ENCODE results near the gene PLXNA1.

Gene PLXNA1

DNA sequence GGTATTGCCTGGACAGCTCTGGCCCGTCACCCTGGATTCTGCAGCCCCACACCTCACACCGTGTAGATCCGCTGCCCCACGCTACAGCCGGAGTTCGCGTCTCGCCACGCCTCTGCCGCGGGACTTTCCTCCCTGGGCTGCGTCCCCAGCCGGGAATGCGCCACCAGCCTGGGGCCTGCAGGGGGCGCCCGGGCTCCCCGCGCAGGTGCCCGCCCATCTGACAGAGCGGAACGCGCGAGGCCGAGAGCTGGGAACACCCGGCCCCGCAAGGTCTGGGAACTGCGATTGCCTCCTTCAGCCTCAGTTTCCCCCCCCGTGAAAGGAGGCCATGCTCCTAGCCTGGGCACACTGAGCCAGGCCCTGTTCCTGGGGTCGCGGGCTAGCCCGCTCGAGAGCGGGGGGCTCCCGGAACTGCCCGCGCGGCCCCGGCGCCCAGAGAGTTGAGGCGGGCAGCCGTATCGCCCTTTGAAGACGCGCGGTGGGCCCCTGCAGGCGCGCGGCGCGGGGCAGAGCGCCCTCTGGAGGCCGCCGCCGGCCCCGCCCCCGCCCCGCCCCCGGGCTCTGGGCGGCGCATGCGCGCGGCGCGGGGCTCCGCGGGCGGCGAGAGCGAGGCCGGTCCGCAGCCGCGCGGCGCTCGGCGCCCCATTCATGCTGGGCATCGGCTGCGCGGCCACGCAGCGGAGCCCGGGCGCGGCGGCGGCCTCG is at the start of gene PLXNA1:
PLXNA1 (plus strand) TSS at position 645 of the 705 bp plus-strand sequence. CDS start 5,479 bp downstream, outside the sequence.
- peak; percentile 72 for DNase-seq (ENCODE audit: low read depth)
- TF ChIP-seq, protein P1, sequence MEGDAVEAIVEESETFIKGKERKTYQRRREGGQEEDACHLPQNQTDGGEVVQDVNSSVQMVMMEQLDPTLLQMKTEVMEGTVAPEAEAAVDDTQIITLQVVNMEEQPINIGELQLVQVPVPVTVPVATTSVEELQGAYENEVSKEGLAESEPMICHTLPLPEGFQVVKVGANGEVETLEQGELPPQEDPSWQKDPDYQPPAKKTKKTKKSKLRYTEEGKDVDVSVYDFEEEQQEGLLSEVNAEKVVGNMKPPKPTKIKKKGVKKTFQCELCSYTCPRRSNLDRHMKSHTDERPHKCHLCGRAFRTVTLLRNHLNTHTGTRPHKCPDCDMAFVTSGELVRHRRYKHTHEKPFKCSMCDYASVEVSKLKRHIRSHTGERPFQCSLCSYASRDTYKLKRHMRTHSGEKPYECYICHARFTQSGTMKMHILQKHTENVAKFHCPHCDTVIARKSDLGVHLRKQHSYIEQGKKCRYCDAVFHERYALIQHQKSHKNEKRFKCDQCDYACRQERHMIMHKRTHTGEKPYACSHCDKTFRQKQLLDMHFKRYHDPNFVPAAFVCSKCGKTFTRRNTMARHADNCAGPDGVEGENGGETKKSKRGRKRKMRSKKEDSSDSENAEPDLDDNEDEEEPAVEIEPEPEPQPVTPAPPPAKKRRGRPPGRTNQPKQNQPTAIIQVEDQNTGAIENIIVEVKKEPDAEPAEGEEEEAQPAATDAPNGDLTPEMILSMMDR (conservative IDR thresholded peaks at IDR 0.05; ENCODE audit: control insufficient read depth, insufficient read depth, low read depth, low read length) = peak; percentile 57
- peak within 1 kb of the TSS; percentile 68 for H3K4me3 ChIP-seq (ENCODE audit: control insufficient read depth, low read depth, low read length)

GRCh38 chr3:126934031-126934531 is 48.8 kb upstream of the PLXNA1 start:
- H3K4me3 ChIP-seq (ENCODE audit: control insufficient read depth, low read depth, low read length) = no peak overlapping the region
- TF ChIP-seq, protein P1 (conservative IDR thresholded peaks at IDR 0.05; ENCODE audit: control insufficient read depth, insufficient read depth, low read depth, low read length) = no peak
- no peak for DNase-seq (ENCODE audit: low read depth)

DNA sequence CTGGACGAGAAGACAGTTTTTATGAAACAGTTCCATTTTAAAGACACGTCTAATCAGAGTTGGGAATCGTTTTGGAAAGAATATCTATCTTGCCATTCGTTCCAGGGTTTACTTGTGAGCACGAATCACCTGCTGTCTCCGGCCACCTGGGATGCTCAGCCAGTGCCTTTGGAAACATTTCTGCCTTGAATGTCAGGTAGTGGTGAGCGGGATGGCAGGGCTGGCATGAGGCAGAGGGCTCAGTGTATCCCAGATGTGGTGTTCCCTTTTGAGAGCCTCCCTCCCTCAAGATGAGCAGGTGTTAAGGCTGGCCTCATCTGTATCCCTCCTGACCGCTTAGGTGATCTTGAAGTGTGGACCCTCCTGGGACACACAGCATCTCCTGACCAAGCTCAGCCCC is 47.9 kb upstream of the PLXNA1 start:
- TF ChIP-seq, protein P1 (conservative IDR thresholded peaks at IDR 0.05; ENCODE audit: control insufficient read depth, insufficient read depth, low read depth, low read length) = no peak
- DNase-seq (ENCODE audit: low read depth) = no peak
- H3K4me3 ChIP-seq (ENCODE audit: control insufficient read depth, low read depth, low read length) = no peak overlapping the region

GRCh38 chr3:126935756-126936509 is 47.0 kb upstream of the PLXNA1 start:
- DNase-seq (ENCODE audit: low read depth) = no peak
- TF ChIP-seq, protein P1 (conservative IDR thresholded peaks at IDR 0.05; ENCODE audit: control insufficient read depth, insufficient read depth, low read depth, low read length) = no peak
- H3K4me3 ChIP-seq (ENCODE audit: control insufficient read depth, low read depth, low read length) = no peak overlapping the region

GRCh38 chr3:126936853-126937425 is 46.0 kb upstream of the PLXNA1 start:
- H3K4me3 ChIP-seq (ENCODE audit: control insufficient read depth, low read depth, low read length) = no peak overlapping the region
- no peak for DNase-seq (ENCODE audit: low read depth)
- TF ChIP-seq, protein P1 (conservative IDR thresholded peaks at IDR 0.05; ENCODE audit: control insufficient read depth, insufficient read depth, low read depth, low read length) = no peak

DNA sequence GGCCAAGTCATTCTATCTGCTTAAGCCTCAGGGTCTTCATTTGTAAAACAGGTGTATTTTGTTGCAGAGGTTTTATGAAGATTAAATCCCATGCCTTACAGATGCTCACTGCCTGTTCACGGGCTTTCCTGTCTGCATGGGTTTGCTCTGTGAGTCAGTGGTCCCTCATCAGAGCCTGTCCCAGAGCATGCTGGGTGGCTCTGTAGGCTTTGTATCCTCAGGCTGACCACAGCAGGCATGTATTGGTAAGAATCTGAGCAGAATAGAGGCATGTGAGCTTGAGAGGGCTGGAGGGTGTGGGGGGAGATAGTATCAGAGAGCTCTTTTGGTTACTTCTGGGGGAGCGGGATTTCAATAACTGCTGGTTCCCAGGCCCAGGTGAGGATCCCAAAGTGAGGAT is 45.4 kb upstream of the PLXNA1 start:
- H3K4me3 ChIP-seq (ENCODE audit: control insufficient read depth, low read depth, low read length) = no peak overlapping the region
- TF ChIP-seq, protein P1 (conservative IDR thresholded peaks at IDR 0.05; ENCODE audit: control insufficient read depth, insufficient read depth, low read depth, low read length) = no peak
- no peak for DNase-seq (ENCODE audit: low read depth)
